ENCODE data around the gene PPP1R37. TPM values are rescaled to one million over a fixed set of nuclear protein-coding genes. Genes with fewer than 3 reads are reported as not detected.

Gene PPP1R37
- total RNA-seq, 2 experiments from 2014 or later = 20.9 to 21.2 TPM

GRCh38 chr19:45136507-45137178 is 43.7 kb downstream of the PPP1R37 start:
- intact Hi-C loops (cut with micrococcal nuclease) = no loop called here
- H3K27me3 Mint-ChIP-seq = no peaks in the 10 kb centered on the region
- ATAC-seq (no peak), DNase-seq (no peak)
- no peak overlapping the region for H3K4me3 Mint-ChIP-seq
- no peaks in the 10 kb centered on the region for H3K4me1 Mint-ChIP-seq (ENCODE audit: low read depth)
- ChIA-PET CTCF (interaction anchor here (1.0 to 2.9 kb wide), 2 partner anchors 10 to 77 kb away, joined by 3 to 10 read pairs; no protein-coding TSS in a partner anchor), POLR2A (interaction anchor here (0.9 to 1.0 kb wide), 2 partner anchors 13 to 249 kb away, joined by 3 read pairs; no protein-coding TSS in a partner anchor)
- no peaks in the 10 kb centered on the region for H3K9me3 Mint-ChIP-seq
- H3K27ac Mint-ChIP-seq = no peak overlapping the region
- peaks cover 1% of the 10 kb centered on the region for H3K36me3 Mint-ChIP-seq (ENCODE audit: low read depth)
- no peak for TF ChIP-seq CTCF (IDR thresholded peaks at IDR 0.05)

GRCh38 chr19:45137179-45137761 is 44.3 kb downstream of the PPP1R37 start:
- no peak for DNase-seq
- H3K4me1 Mint-ChIP-seq (ENCODE audit: low read depth) = no peaks in the 10 kb centered on the region
- TF ChIP-seq CTCF (IDR thresholded peaks at IDR 0.05) = no peak
- H3K27ac Mint-ChIP-seq = no peak overlapping the region
- H3K4me3 Mint-ChIP-seq = no peak overlapping the region
- ChIA-PET CTCF (interaction anchor here (1.0 to 2.9 kb wide), 2 partner anchors 11 to 78 kb away, joined by 3 to 10 read pairs; no protein-coding TSS in a partner anchor), POLR2A (interaction anchor here (1.0 kb wide), 1 partner anchor 12 kb away, joined by 3 read pairs; no protein-coding TSS in a partner anchor)
- intact Hi-C loops (cut with micrococcal nuclease) = no loop called here
- peaks cover 1% of the 10 kb centered on the region for H3K36me3 Mint-ChIP-seq (ENCODE audit: low read depth)
- no peaks in the 10 kb centered on the region for H3K9me3 Mint-ChIP-seq
- no peak for ATAC-seq
- no peaks in the 10 kb centered on the region for H3K27me3 Mint-ChIP-seq

GRCh38 chr19:45138303-45138751 is 45.3 kb downstream of the PPP1R37 start:
- Mint-ChIP-seq H3K27me3 (no peaks in the 10 kb centered on the region), H3K4me3 (no peak overlapping the region), H3K4me1 (ENCODE audit: low read depth) (no peaks in the 10 kb centered on the region), H3K9me3 (no peaks in the 10 kb centered on the region), H3K27ac (no peak overlapping the region), H3K36me3 (ENCODE audit: low read depth) (peaks cover 10% of the 10 kb centered on the region)
- intact Hi-C loops (cut with micrococcal nuclease) = no loop called here
- ChIA-PET CTCF (no interaction called here), POLR2A (interaction anchor here (0.6 kb wide), 1 partner anchor 48 kb away, joined by 3 read pairs; no protein-coding TSS in a partner anchor)
- no peak for TF ChIP-seq CTCF (IDR thresholded peaks at IDR 0.05)
- no peak for ATAC-seq
- DNase-seq = no peak

- H3K36me3 Mint-ChIP-seq (ENCODE audit: low read depth) = peaks cover 10% of the 10 kb centered on the region
- no peak for ATAC-seq
- H3K4me1 Mint-ChIP-seq (ENCODE audit: low read depth) = no peaks in the 10 kb centered on the region
- ChIA-PET POLR2A (interaction anchor here (1.4 kb wide), 1 partner anchor 12 kb away, joined by 3 read pairs; no protein-coding TSS in a partner anchor), CTCF (no interaction called here)
- H3K9me3 Mint-ChIP-seq = no peaks in the 10 kb centered on the region
- no peak overlapping the region for H3K4me3 Mint-ChIP-seq
- no peak for DNase-seq
- intact Hi-C loops (cut with micrococcal nuclease) = no loop called here
- no peak for TF ChIP-seq CTCF (IDR thresholded peaks at IDR 0.05)
- no peak overlapping the region for H3K27ac Mint-ChIP-seq
- no peaks in the 10 kb centered on the region for H3K27me3 Mint-ChIP-seq
These were observed 46.5 kb downstream of the PPP1R37 start for GRCh38 chr19:45139286-45140143.
